IPS DF 6.9 (cell line): ENCODE results near the gene SRGAP2.
"Not testable (repeated sequence)": the region's sequence is repeated elsewhere in the genome, so short reads cannot be mapped to it uniquely, and the experiment has no call there.

ENCODE experiments used
- DNase-seq: peaks from one replicate; pipeline ENCODE4 v3.0.0-alpha.2; 2013; ENCODE audit warnings: low read depth, low spot score
- H3K27ac ChIP-seq: one replicate; pipeline ENCODE4 v1.5.1; 2013; ENCODE audit warnings: low read length, control low read depth
- H3K27me3 ChIP-seq: 2 replicates; pipeline ENCODE4 v1.6.1; 2013; ENCODE audit warnings: mild to moderate bottlenecking, low read length; ENCODE audit not compliant: control insufficient read depth, insufficient read depth
- H3K36me3 ChIP-seq: 2 replicates; pipeline ENCODE4 v1.6.1; 2013; ENCODE audit warnings: low read length; ENCODE audit not compliant: control insufficient read depth, insufficient read depth
- H3K4me1 ChIP-seq: 2 replicates; pipeline ENCODE4 v1.6.1; 2013; ENCODE audit warnings: low read length; ENCODE audit not compliant: control insufficient read depth, insufficient read depth
- H3K4me3 ChIP-seq: 2 replicates; pipeline ENCODE4 v1.5.1; 2013; ENCODE audit warnings: mild to moderate bottlenecking, low read length
- H3K9me3 ChIP-seq: 2 replicates; pipeline ENCODE4 v1.6.1; 2013; ENCODE audit warnings: low read length, inconsistent platforms; ENCODE audit not compliant: control insufficient read depth, insufficient read depth
- WGBS: extraction: QIAGEN DNeasy Blood & Tissue Kit; methylation state at CpG from one replicate; pipeline ENCODE4 v1.1.7; 2013; ENCODE audit warnings: mixed read lengths, missing lambda C conversion rate; ENCODE audit not compliant: insufficient read length, insufficient coverage; 5-methylcytosine and 5-hydroxymethylcytosine counted together

The SRGAP2 gene

DNA sequence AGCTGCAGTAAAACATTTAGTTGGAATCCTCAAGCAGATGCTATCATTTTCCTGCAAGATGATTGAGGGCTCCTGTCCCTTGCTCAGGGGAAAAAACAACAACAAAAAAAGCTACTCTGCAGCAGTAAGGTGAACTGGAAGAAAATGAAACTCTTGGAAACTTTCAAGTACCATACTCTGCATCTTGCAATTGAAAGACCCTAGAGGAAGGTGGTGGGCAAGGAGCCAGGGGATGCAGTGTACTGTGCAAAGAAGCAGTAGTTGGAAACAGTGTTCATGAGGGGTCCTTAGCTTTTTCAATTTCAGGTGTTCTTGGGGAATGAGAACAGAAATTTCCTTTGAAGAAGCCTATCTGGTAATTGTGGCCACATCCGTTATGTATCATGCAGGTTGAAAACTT lies 7.5 kb downstream of the SRGAP2 start:
- H3K4me3 ChIP-seq, H3K36me3 ChIP-seq, H3K4me1 ChIP-seq, DNase-seq, H3K27me3 ChIP-seq, H3K9me3 ChIP-seq, H3K27ac ChIP-seq: not testable (repeated sequence)
- WGBS: no CpG with 5 or more reads among the region's 1 CpG

DNA sequence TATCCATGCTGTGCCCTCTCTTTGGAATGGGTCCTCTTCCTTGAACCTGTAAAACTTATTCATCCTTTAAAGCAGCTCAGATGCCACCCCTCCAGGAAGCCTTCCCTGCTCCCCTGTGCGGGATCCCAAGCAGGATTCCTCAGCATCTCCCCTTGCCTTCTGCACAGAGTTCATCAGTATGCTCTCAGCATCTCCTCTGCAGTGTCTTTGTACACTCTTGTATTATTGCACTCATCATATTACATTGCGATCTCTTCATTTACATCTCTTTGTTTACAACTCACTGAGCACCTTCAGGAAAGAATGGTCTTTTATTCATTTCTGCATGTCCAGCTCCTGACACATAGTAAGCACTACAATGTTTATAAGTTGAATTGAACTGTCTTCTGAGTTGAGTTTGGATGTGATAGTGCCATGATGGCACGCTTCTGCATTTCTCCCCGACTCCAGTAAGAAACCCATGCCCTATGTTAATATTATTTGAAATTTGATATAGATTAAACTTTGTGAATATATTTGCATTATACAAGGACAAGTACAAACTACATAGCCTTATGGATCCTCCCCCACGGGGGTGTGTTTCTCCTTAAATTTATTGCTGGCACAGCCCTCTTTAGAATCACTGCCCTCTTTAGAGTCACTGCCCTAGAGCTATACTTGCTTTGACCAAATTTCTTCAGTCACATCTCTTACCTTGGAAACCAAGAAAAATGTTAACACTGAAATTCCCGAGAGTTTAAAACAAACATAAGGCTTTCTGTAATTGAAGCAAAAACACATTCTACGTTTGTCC lies 12.5 kb downstream of the SRGAP2 start:
- not testable (repeated sequence) for H3K9me3 ChIP-seq, H3K36me3 ChIP-seq, H3K4me3 ChIP-seq, DNase-seq, H3K27ac ChIP-seq, H3K4me1 ChIP-seq, H3K27me3 ChIP-seq
- WGBS: no CpG with 5 or more reads among the region's 7 CpGs

DNA sequence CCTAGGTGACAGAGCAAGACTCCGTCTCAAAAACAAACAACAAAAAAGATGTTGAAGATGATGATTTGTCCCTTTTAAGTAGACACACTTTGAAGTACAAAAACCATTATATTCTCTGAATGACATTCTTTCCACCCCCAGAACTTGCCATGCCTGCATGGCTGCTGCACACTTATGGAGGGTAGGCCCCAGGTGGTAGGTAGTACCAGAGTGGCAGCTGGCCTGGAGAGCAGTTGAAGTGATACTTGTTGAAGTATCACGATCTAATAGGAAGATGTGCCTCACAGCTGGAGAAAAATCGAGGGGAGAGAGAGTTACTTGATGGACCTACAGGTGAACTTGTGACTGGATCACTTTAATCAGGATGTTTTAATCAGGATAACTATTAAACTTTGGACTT lies 14.9 kb downstream of the SRGAP2 start:
- H3K36me3 ChIP-seq, H3K27me3 ChIP-seq, H3K4me1 ChIP-seq, H3K27ac ChIP-seq, DNase-seq, H3K9me3 ChIP-seq, H3K4me3 ChIP-seq: not testable (repeated sequence)
- WGBS: no CpG with 5 or more reads among the region's 3 CpGs

DNA sequence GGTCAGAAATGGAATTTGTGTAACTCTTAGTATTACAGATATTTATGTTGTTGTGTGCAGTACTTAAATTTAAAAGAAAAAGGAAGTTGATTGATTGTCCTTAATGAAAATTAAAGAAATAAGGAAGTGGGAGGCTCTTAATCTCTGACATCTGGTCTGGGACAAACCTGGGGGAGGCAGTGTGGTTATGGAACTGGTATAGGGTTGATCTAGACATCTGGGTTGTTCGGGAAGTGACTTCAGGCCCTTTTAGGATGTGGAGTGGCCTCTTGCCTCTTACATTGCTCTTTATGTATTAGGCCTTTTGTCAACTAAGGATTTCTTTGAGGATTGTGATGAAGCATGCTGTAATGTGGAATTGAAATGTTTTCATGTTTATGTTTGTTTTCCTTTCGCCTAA lies 15.4 kb downstream of the SRGAP2 start:
- no CpG with 5 or more reads among the region's 2 CpGs for WGBS
- H3K9me3 ChIP-seq, H3K4me1 ChIP-seq, H3K36me3 ChIP-seq, H3K27ac ChIP-seq, DNase-seq, H3K4me3 ChIP-seq, H3K27me3 ChIP-seq: not testable (repeated sequence)

DNA sequence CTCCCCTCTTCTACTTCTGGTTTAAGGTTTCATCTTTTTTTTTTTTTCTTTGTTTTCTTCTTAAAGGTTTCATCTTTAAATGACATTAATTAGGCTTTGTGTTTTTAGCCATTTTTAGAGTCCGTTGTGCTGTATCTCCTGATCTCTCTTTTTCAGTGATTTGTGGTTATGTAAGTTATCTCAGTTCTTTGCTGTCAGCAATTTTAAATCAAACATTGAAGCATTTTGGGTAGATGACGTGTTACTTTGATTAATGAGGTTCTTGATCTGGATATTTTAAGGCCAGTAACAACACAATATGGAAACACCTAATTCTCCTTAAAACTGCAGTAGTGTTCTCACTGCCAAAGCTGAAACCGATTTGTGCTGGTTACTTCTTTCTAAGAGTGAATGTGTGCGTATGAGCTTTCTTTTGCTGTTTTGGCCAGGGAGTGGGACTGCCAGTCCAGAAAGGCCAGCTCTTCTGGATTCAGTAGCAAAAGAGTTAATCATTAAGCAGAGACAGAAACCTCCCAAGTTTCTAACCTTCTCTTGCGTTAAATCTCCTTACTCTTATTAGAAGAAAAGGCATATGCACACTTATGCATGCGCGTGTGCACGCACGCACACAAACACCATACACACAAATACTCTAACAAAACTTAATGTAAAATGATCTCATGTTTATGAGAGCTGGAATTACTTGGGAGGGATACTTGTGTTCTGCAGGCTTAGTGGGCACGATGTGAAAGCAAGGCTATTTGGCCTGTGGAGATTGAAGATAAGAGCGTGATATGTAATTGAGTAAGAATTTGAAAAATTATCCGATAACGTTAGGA lies 16.4 kb downstream of the SRGAP2 start:
- no CpG with 5 or more reads among the region's 13 CpGs for WGBS
- H3K9me3 ChIP-seq, H3K27ac ChIP-seq, DNase-seq, H3K4me1 ChIP-seq, H3K36me3 ChIP-seq, H3K27me3 ChIP-seq, H3K4me3 ChIP-seq: not testable (repeated sequence)

- not testable (repeated sequence) for H3K36me3 ChIP-seq, H3K9me3 ChIP-seq, H3K27me3 ChIP-seq, H3K27ac ChIP-seq, H3K4me3 ChIP-seq, DNase-seq, H3K4me1 ChIP-seq
- no CpG with 5 or more reads among the region's 4 CpGs for WGBS
Measured at GRCh38 chr1:206220332-206221000, 17.1 kb downstream of the SRGAP2 start.

- not testable (repeated sequence) for H3K27me3 ChIP-seq, H3K36me3 ChIP-seq, DNase-seq, H3K4me3 ChIP-seq, H3K27ac ChIP-seq, H3K9me3 ChIP-seq, H3K4me1 ChIP-seq
- WGBS: no CpG with 5 or more reads among the region's 4 CpGs
Measured at GRCh38 chr1:206221585-206221984, 18.2 kb downstream of the SRGAP2 start.

GRCh38 chr1:206224190-206224776 lies 20.9 kb downstream of the SRGAP2 start:
- H3K27ac ChIP-seq, H3K9me3 ChIP-seq, H3K27me3 ChIP-seq, H3K4me1 ChIP-seq, H3K4me3 ChIP-seq, H3K36me3 ChIP-seq, DNase-seq: not testable (repeated sequence)
- no CpG with 5 or more reads among the region's 6 CpGs for WGBS

DNA sequence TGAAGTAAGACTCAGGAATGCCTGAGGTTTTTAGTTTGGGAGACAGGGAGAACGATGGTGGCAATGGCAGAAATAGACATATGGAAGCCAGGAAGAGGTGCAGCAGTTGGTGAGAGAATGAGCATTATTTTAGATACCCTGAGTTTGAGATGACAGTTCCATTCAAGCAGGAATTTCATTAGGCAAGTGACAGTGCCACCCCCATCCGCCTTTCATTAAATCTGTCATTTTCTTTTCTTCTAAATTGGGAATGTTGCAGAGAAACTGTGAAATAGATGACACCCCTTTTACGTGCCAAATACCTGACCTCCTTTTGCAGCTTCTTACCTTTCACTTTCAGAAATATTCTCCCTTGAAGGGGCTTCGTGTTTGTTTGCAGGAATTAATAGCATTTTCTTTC lies 22.0 kb downstream of the SRGAP2 start:
- not testable (repeated sequence) for H3K36me3 ChIP-seq, H3K27ac ChIP-seq, DNase-seq, H3K4me3 ChIP-seq, H3K4me1 ChIP-seq, H3K27me3 ChIP-seq, H3K9me3 ChIP-seq
- no CpG with 5 or more reads among the region's 4 CpGs for WGBS

DNA sequence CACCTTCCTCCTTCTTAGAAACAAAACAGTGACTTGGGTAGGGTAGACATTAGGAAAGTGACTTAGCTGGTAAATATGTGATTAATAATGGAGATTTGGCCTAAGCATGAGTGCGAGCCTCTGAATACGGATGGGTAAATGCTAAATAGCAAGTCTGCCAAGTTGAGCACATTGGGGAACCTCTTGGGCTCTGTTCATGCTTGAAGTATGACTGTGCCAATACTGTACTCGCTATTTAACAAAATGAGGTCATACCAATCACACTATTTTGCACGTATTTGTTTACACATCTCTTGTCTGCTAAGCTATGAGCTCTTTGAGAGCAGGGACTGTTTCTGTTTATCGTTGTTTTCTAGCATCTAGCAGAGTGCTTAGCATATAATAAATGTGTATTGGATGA lies 23.5 kb downstream of the SRGAP2 start:
- H3K27me3 ChIP-seq, H3K27ac ChIP-seq, H3K4me1 ChIP-seq, H3K9me3 ChIP-seq, H3K36me3 ChIP-seq, DNase-seq, H3K4me3 ChIP-seq: not testable (repeated sequence)
- WGBS: no CpG with 5 or more reads among the region's 5 CpGs
